Vagina (tissue), 2 donors: ENCODE results near the gene HORMAD2.

ENCODE experiments used
- POLR2A ChIP-seq, 2 donors: fragments of 450-650 bp; IDR thresholded peaks; one replicate each; pipeline ENCODE4 v1.6.1; 2017; ENCODE audit warnings: antibody characterized with exemption in 2 of 2, mild to moderate bottlenecking in 2 of 2, moderate library complexity in 2 of 2
- POLR2AphosphoS5 ChIP-seq, 2 donors: sonication (generic); formaldehyde crosslinking; IDR thresholded peaks; one replicate each; pipeline ENCODE4 v1.9.0; 2017; ENCODE audit warnings: antibody characterized with exemption in 2 of 2, mild to moderate bottlenecking in 2 of 2, low read depth in 1 of 2; ENCODE audit not compliant: insufficient read depth in 1 of 2
- TF ChIP-seq, protein P1 (sequence below), 3 experiments: fragments of 450-650 bp in 2 of 3; fragments of 200-600 bp in 1 of 3; sonication (generic) in 1 of 3; IDR thresholded peaks; one replicate each; pipeline ENCODE4 v1.5.1; 2017 to 2019; ENCODE audit warnings: antibody characterized with exemption in 3 of 3, mild to moderate bottlenecking in 2 of 3, moderate library complexity in 2 of 3

DNA sequence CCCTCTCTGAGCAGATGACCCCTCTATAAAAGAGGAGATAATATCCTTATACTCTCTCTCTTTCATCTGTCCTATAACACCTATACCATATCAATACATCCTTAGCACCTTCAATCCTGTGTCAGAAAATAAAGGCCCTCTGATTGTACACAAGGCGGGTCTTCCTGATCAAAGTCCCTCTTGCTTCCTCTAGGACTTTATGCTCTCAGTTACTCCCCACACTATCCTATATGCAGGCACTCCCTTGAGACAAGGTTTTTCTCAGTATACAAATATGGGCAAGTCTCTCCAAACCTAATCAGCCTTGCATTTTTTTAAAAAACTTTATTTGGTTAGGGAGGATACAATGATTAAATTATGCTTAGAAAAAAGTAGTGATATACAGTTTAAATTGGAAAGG, 17.3 kb upstream of the HORMAD2 start:
- no peak for TF ChIP-seq POLR2A (IDR thresholded peaks at IDR 0.05)
- TF ChIP-seq, protein P1, sequence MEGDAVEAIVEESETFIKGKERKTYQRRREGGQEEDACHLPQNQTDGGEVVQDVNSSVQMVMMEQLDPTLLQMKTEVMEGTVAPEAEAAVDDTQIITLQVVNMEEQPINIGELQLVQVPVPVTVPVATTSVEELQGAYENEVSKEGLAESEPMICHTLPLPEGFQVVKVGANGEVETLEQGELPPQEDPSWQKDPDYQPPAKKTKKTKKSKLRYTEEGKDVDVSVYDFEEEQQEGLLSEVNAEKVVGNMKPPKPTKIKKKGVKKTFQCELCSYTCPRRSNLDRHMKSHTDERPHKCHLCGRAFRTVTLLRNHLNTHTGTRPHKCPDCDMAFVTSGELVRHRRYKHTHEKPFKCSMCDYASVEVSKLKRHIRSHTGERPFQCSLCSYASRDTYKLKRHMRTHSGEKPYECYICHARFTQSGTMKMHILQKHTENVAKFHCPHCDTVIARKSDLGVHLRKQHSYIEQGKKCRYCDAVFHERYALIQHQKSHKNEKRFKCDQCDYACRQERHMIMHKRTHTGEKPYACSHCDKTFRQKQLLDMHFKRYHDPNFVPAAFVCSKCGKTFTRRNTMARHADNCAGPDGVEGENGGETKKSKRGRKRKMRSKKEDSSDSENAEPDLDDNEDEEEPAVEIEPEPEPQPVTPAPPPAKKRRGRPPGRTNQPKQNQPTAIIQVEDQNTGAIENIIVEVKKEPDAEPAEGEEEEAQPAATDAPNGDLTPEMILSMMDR (IDR thresholded peaks at IDR 0.05) = no peak
- TF ChIP-seq POLR2AphosphoS5 (IDR thresholded peaks at IDR 0.05; ENCODE audit: insufficient read depth in 1 of 2, low read depth in 1 of 2) = no peak
